SU-DHL-6 (cell line): Measurements from ENCODE around the gene SETD4.

ENCODE experiments used
- H2AFZ ChIP-seq: fragments of 200-600 bp; sonication (generic); 2 replicates; pipeline ENCODE4 v1.6.1; 2014; ENCODE audit warnings: low read depth, mild to moderate bottlenecking, moderate library complexity, mixed read lengths, antibody characterized with exemption, low read length; ENCODE audit not compliant: severe bottlenecking
- H3F3A ChIP-seq: fragments of 200-600 bp; shearing (Covaris generic); 2 replicates; pipeline ENCODE4 v1.6.0; 2016; ENCODE audit warnings: antibody characterized with exemption, mild to moderate bottlenecking; ENCODE audit not compliant: insufficient read depth
- H3K27ac ChIP-seq: fragments of 200-600 bp; sonication (generic); 2 replicates; pipeline ENCODE4 v1.5.1; 2016; ENCODE audit warnings: low read depth, mild to moderate bottlenecking, low read length, moderate library complexity, mixed read lengths
- H3K27me3 ChIP-seq: fragments of 200-600 bp; sonication (generic), shearing (Covaris generic); 2 replicates; pipeline ENCODE4 v1.6.0; 2014; ENCODE audit warnings: mild to moderate bottlenecking, low read length
- H3K36me3 ChIP-seq: fragments of 200-600 bp; sonication (generic); 2 replicates; pipeline ENCODE4 v1.6.1; 2014; ENCODE audit warnings: mild to moderate bottlenecking, low read length, mixed read lengths
- H3K4me2 ChIP-seq: fragments of 300-600, 200-600 bp; shearing (Covaris generic), sonication (generic); 2 replicates; pipeline ENCODE4 v1.6.0; 2014; ENCODE audit warnings: low read length, low read depth, mild to moderate bottlenecking; ENCODE audit not compliant: poor library complexity, severe bottlenecking
- H3K4me3 ChIP-seq: fragments of 200-600 bp; sonication (generic); 2 replicates; pipeline ENCODE4 v1.5.1; 2014; ENCODE audit warnings: antibody characterized with exemption, low read length, mild to moderate bottlenecking, mixed read lengths; ENCODE audit not compliant: insufficient read depth, poor library complexity, severe bottlenecking
- H3K79me2 ChIP-seq: fragments of 200-600 bp; sonication (generic); 2 replicates; pipeline ENCODE4 v1.6.1; 2014; ENCODE audit warnings: mild to moderate bottlenecking, low read length, moderate library complexity; ENCODE audit not compliant: insufficient read depth
- H3K9ac ChIP-seq: fragments of 200-600 bp; sonication (generic); 2 replicates; pipeline ENCODE4 v1.7.0; 2014; ENCODE audit warnings: mild to moderate bottlenecking, low read length
- H3K9me2 ChIP-seq: fragments of 200-600 bp; sonication (generic); replicated peaks from 2 replicates; pipeline ENCODE4 v1.6.1; 2014; ENCODE audit warnings: low read length; ENCODE audit not compliant: insufficient read depth
- H3K9me3 ChIP-seq: fragments of 200-600 bp; sonication (generic); 2 replicates; pipeline ENCODE4 v1.6.1; 2014; ENCODE audit warnings: low read length, mixed read lengths; ENCODE audit not compliant: insufficient read depth
- H4K20me1 ChIP-seq: fragments of 200-600 bp; sonication (generic); 2 replicates; pipeline ENCODE4 v1.6.1; 2014; ENCODE audit warnings: low read depth, mild to moderate bottlenecking, antibody characterized with exemption, low read length, moderate library complexity, mixed read lengths
- CTCF ChIP-seq: fragments of 200-600 bp; sonication (generic); IDR thresholded peaks from one replicate; pipeline ENCODE4 v1.5.1; 2017; ENCODE audit warnings: antibody characterized with exemption, mild to moderate bottlenecking, low read length, moderate library complexity; ENCODE audit not compliant: insufficient read depth, poor library complexity, severe bottlenecking
- EZH2phosphoT487 ChIP-seq: fragments of 200-600 bp; sonication (generic), shearing (Covaris generic); conservative IDR thresholded peaks from 2 replicates; pipeline ENCODE4 v1.6.1; 2018; ENCODE audit warnings: mild to moderate bottlenecking, antibody characterized with exemption, low read length, moderate library complexity, mixed read lengths

SETD4 gene

GRCh38 chr21:35993875-35994490 lies 66.3 kb downstream of the SETD4 start:
- Histone ChIP-seq H3K79me2 (no peaks in the 10 kb centered on the region), H3K9me3 (no peaks in the 10 kb centered on the region; the same call in 1 of the 2 replicates), H4K20me1 (no peaks in the 10 kb centered on the region), H3K9me2 (no peaks in the 10 kb centered on the region), H3F3A (no peaks in the 10 kb centered on the region), H3K27me3 (no peaks in the 10 kb centered on the region), H3K4me2 (no peak overlapping the region), H3K27ac (no peak overlapping the region), H2AFZ (no peak overlapping the region), H3K9ac (no peak overlapping the region), H3K4me3 (no peak overlapping the region), H3K36me3 (no peaks in the 10 kb centered on the region)
- TF ChIP-seq EZH2phosphoT487 = no peak
- TF ChIP-seq CTCF = no peak

- H3K4me3 ChIP-seq = no peak overlapping the region
- no peaks in the 10 kb centered on the region for H3K27me3 ChIP-seq
- H4K20me1 ChIP-seq = no peaks in the 10 kb centered on the region
- no peaks in the 10 kb centered on the region for H3K36me3 ChIP-seq
- TF ChIP-seq EZH2phosphoT487 = no peak
- no peaks in the 10 kb centered on the region for H3K9me2 ChIP-seq
- no peak overlapping the region for H3K27ac ChIP-seq
- no peaks in the 10 kb centered on the region for H3K79me2 ChIP-seq
- no peaks in the 10 kb centered on the region for H3F3A ChIP-seq
- no peak overlapping the region for H3K9ac ChIP-seq
- H3K9me3 ChIP-seq = no peaks in the 10 kb centered on the region; the same call in 1 of the 2 replicates
- H3K4me2 ChIP-seq = no peak overlapping the region
- H2AFZ ChIP-seq = no peak overlapping the region
Measured at GRCh38 chr21:35991131-35991530, 69.2 kb downstream of the SETD4 start.

DNA sequence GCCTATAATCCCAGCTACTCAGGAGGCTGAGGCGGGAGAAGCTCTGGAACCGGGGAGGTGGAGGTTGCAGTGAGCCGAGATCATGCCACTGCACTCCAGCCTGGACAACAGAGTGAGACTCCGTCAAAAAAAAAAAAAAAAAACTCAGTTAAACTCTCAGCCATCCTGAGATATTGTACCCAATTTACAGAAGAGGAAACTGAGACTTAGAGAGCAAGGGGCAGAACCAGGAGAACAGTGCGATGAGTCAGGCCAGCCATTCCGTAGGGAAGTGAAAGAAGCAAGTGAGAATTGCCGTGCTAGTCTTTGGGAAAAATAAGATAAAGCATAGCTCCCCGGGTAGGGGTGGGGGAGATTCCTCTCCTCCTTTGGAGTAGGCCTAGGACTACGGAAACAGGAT lies 69.7 kb downstream of the SETD4 start:
- no peak overlapping the region for H3K4me3 ChIP-seq
- H3K36me3 ChIP-seq = no peaks in the 10 kb centered on the region
- no peaks in the 10 kb centered on the region for H4K20me1 ChIP-seq
- no peaks in the 10 kb centered on the region for H3K79me2 ChIP-seq
- TF ChIP-seq CTCF (no peak), EZH2phosphoT487 (no peak)
- H3K9ac ChIP-seq = no peak overlapping the region
- H3K27me3 ChIP-seq = no peaks in the 10 kb centered on the region
- no peak overlapping the region for H2AFZ ChIP-seq
- H3K9me2 ChIP-seq = no peaks in the 10 kb centered on the region
- no peaks in the 10 kb centered on the region; the same call in 1 of the 2 replicates for H3K9me3 ChIP-seq
- H3K27ac ChIP-seq = no peak overlapping the region
- H3K4me2 ChIP-seq = no peak overlapping the region
- no peaks in the 10 kb centered on the region for H3F3A ChIP-seq

DNA sequence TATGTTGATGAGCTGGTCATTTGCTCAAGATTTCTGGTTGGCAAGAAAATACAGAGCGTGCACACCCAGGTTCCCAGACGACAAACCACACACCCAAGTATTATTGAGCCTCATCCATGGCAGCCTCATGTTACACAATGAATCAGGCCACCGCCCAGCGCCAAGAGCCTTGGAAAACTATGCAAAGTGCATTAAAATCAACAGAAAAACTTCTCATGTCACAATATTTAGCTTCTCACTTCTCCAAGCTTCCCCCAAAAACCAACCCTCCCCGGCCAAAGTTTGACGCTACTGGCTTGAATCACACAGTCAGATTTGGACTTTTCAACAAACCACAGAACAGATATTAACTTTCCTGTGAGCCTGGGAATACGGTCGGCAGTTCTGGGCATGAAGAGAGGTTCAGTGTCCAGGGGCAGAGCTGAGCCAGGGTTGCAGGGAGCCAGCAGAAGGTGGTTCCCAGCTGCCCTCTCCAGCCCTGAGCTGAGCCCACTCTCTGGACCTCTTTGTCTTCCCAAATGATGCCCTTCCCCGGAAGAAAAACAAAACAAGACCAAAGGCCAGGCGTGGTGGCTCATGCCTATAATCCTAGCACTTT lies 71.1 kb downstream of the SETD4 start:
- Histone ChIP-seq H3F3A (no peaks in the 10 kb centered on the region), H3K9me2 (no peaks in the 10 kb centered on the region), H3K27ac (no peak overlapping the region), H2AFZ (no peak overlapping the region), H3K36me3 (no peaks in the 10 kb centered on the region), H3K27me3 (no peaks in the 10 kb centered on the region), H3K9me3 (no peaks in the 10 kb centered on the region), H3K79me2 (no peaks in the 10 kb centered on the region), H3K4me2 (no peak overlapping the region), H3K4me3 (no peak overlapping the region), H4K20me1 (no peaks in the 10 kb centered on the region), H3K9ac (no peak overlapping the region)
- TF ChIP-seq CTCF (no peak), EZH2phosphoT487 (no peak)
